ENCODE data around the gene GAS7.

The GAS7 gene

GRCh38 chr17:10172241-10172741 lies 26.1 kb downstream of the GAS7 start:
- DNase-seq: no peak

DNA sequence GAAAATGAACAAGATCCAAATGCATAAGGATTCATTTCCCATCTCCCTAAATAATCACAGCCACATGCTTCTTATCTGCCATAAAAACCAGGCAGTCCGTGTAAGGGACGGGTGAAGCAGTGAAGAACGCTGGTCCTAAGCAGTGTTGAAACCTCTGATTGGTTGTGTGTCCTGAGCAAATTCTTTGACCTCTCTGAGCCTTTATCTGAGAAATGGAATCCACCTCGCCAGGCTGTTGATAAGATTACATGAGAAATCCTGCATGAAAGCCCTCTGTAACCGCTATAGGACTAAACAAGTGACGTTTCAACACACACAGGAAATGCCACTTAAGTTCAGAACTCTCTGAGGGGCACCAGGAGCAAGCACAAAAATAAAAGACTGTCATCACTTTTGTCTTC lies 26.8 kb downstream of the GAS7 start:
- no peak for DNase-seq

GRCh38 chr17:10171122-10171571 lies 27.3 kb downstream of the GAS7 start:
- DNase-seq: peak in 22 of 51 donors; percentile 13 to 65 (median 26)

- DNase-seq: no peak
Observed at GRCh38 chr17:10170233-10170632, 28.2 kb downstream of the GAS7 start.

DNA sequence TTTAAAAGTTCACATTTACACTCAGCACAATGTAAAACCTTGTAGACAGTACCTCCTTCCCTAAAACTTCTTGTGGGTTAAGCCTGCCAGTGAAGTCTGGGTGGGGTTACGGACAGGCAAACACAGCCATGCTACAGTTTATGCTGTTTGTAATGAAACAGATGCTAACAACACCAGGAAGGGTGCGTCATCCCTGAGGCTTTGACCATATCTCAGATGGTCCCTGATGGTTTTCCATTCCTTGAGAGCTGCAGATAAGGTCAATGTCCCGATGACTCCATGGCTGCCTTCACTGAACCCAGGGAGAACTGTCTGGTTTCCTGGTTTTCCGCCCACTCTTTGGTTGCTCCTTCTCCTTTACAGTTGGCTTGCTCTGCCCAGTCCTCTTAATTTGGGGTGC lies 29.1 kb downstream of the GAS7 start:
- no peak for DNase-seq

DNA sequence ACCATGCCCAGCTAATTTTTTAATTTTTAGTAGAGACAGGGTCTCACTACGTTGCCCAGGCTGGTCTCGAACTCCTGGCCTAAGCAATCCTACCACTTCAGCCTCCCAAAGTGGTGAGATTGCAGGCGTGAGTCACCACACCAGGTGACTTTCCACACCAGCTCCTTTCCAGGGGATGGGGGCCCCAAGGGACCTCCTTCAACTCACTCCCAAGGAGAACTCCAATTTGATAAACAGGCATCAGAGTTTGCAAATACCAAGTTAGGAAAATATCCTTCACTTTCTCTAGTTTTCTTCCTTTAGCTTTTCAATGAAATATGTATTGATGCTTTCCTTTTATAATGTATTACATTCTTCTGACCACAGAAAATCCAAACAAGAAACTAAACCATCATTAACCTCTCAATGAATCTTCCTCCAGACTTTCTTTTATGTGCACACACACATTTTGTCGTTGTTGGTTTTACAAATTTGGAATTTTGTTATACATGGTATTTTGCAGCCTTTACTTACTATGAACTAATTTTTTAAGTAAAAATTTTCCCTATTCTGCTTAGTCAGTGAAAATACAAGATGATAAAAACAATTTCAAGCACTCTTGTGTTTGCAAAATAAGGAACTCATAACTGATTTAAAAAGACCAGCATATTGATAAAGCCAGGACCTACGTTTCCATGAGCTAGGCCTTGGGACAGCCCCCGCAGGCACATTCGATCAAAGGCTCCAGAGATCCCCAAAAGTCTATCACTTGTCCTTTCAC lies 32.0 kb downstream of the GAS7 start:
- DNase-seq: no peak

DNA sequence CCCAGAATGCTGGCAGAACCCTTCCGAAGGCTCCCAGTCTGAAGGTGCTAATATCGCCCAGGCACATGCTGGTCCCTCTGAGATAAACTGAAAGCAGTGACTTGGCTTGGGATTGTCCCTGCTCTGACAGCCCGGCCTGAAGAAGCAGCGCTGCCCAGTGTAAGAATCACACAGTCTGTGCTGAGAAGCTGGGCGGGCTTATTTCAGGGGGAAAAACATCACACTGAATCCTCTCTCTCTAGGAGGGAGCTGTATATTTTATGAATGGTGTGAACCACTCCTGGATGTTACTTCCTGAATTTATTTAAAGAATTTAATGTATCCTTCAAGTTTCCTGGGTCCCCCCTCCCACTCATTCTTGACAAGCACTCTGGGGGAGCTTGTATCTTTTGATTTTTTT lies 36.3 kb downstream of the GAS7 start:
- peak in 1 of 51 donors; percentile 11 for DNase-seq

DNA sequence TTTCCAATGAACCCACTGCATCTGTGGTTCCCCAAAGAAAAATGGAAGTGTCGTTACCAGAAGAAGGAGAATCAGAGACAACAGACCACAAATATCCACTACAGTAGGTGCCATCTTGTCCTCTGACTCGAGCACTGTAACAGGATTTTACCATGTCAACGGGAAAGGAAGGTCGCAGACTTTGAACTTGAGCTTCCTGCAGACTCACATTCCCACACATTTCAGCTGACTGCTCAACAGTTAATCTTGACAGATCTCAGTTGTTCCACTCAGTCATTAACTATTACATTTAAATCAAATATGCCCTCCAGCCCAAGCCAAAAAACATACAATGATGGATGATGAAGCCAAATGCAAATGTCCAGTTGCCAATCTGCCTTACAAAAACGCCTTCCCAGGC lies 37.0 kb downstream of the GAS7 start:
- DNase-seq: no peak

- DNase-seq: peak in 22 of 51 donors; percentile 8 to 46 (median 26)
Observed at GRCh38 chr17:10156948-10157607, 41.3 kb downstream of the GAS7 start.

DNA sequence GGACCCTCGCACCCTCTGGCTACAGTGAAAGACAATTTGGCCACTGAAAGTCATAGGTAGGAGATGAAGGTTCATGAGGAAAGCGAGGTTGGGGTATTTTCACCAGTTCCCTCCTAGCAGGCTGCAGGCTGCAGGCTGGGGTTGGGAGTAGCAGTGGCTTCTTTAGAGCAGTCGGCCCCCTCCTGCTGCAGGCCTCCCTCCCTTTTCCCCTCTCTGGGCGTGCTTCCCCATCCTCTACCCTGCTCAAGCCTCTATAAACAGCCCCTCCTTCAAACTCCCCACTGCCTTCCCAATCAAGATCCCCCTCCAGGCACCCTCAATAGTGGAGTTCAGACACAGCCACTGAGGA lies 41.8 kb downstream of the GAS7 start:
- peak in 2 of 51 donors; percentile 36 to 45 for DNase-seq

GRCh38 chr17:10156077-10156435 lies 42.4 kb downstream of the GAS7 start:
- no peak for DNase-seq

DNA sequence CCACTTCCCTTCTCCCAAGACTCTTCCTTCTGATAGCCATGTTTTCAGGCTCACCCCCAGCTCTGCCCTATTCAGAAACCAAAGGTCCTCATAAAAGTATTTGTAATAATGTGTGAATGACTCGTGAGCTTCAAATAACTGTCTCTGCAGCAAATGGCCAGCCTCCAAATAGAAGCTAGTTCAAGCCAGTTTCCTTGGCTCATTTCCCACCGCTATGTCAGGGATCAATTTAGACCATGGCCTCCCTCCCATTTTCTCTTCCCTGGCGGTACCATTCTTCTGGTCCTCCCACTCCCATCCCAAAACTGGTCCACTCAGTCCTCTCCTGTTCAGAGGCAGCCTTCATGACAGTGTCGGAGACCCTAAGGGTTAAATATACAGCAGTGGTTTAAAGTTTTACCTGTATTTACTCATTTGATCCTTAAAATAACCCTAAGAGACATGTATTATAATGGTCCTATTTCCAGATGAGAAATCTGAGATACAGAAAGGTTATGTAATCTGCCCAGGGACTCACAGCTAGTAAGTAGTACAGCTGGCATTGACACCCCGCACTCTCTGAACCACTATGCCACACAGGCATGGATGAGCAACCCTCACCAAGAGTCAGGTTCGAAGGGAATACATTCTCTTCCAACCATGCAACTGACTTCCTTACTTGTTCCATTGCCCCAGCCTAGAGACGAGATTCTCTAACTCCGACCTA lies 42.9 kb downstream of the GAS7 start:
- DNase-seq: peak in 1 of 51 donors; percentile 12

- DNase-seq: peak in 9 of 51 donors; percentile 10 to 36 (median 19)
Observed at GRCh38 chr17:10151667-10152496, 46.5 kb downstream of the GAS7 start.

GRCh38 chr17:10149573-10150399 lies 48.6 kb downstream of the GAS7 start:
- no peak for DNase-seq

DNA sequence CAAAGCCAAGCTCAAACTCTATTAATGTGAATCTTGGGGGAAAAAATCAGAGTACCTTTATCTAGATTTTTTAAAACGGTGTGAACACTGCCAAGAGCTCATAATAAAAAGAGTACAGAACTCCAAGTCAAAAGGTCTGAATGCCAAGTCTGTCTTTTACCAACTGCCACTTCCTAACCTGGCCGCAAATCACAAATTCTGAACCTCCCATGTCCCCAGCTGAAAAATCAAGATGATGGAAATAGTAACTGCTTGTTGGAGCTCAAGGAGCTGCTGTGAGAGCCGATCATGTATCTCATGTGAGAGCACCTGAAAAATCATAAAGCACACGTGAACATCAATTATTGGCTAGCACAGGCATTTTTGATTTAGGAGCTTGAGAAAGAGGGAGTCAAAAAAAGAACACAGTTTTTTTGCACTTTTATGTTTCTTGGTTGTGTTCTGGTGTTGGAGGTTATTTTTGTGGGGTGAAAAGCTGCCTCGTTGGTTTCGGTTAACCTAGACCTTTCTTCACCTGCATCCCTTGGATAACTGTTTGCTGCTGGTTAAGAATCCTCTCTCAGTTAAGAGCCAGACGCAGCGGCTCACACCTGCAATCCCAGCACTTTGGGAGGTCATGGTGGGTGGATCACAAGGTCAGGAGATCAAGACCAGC lies 50.5 kb downstream of the GAS7 start:
- DNase-seq: no peak

DNA sequence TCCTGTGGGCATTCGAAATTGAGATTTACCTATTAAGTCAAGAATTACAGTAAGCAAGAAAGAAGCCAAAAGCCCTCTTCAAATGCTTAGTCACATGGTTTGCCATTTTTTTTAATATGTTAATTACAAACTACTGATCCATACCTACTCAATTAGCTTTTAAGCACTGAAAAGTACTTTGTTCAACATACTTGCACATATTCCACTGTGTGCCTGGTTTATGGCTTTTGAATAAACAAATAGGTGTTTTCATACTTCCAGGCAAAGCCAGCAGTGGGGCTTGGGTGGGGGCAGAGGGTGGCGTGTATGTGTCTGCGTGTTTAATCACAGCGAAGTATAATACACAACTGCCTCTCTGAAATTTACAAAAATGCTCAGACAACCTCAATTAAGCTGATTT lies 51.4 kb downstream of the GAS7 start:
- DNase-seq: no peak

GRCh38 chr17:10144982-10145381 lies 53.4 kb downstream of the GAS7 start:
- DNase-seq: no peak

- no peak for DNase-seq
Observed at GRCh38 chr17:10144456-10144855, 54.0 kb downstream of the GAS7 start.

GRCh38 chr17:10141436-10141835 lies 57.0 kb downstream of the GAS7 start:
- no peak for DNase-seq

GRCh38 chr17:10139577-10139976 lies 58.8 kb downstream of the GAS7 start:
- no peak for DNase-seq

Data from hypothalamus (tissue), 51 donors.